NT2/D1 (cell line): Measurements from ENCODE around the gene INPP5D.

Source experiments
- DNase-seq: peaks from one replicate; pipeline ENCODE4 v3.0.0-alpha.2; 2011; ENCODE audit warnings: low read depth, low spot score
- H3K27me3 ChIP-seq: 2 replicates; pipeline ENCODE4 v1.6.0; 2011; ENCODE audit warnings: mild to moderate bottlenecking; ENCODE audit not compliant: insufficient read length, insufficient read depth
- H3K36me3 ChIP-seq: 2 replicates; pipeline ENCODE4 v1.6.1; 2011; ENCODE audit warnings: mild to moderate bottlenecking, low read length, mixed read lengths; ENCODE audit not compliant: insufficient read depth, insufficient read length
- H3K4me1 ChIP-seq: 2 replicates; pipeline ENCODE4 v1.5.1; 2011; ENCODE audit not compliant: insufficient read depth, insufficient read length
- H3K4me3 ChIP-seq: 2 replicates; pipeline ENCODE4 v1.5.1; 2011; ENCODE audit warnings: low read depth; ENCODE audit not compliant: insufficient read length
- H3K9ac ChIP-seq: 2 replicates; pipeline ENCODE4 v1.6.0; 2011; ENCODE audit warnings: low read depth; ENCODE audit not compliant: insufficient read length
- H3K9me3 ChIP-seq: 2 replicates; pipeline ENCODE4 v1.5.1; 2011; ENCODE audit warnings: mild to moderate bottlenecking, low read length; ENCODE audit not compliant: insufficient read depth
- SUZ12 ChIP-seq: IDR thresholded peaks from 2 replicates; pipeline ENCODE4 v1.6.1; 2011; ENCODE audit not compliant: insufficient read length, insufficient read depth; ENCODE audit errors: extremely low read depth
- YY1 ChIP-seq: IDR thresholded peaks from 2 replicates; pipeline ENCODE4 v1.6.1; 2011; ENCODE audit not compliant: insufficient read length, insufficient read depth
- ZNF274 ChIP-seq: IDR thresholded peaks from 2 replicates; pipeline ENCODE4 v1.6.1; 2011; ENCODE audit warnings: mild to moderate bottlenecking, low read depth, low read length

Gene INPP5D

DNA sequence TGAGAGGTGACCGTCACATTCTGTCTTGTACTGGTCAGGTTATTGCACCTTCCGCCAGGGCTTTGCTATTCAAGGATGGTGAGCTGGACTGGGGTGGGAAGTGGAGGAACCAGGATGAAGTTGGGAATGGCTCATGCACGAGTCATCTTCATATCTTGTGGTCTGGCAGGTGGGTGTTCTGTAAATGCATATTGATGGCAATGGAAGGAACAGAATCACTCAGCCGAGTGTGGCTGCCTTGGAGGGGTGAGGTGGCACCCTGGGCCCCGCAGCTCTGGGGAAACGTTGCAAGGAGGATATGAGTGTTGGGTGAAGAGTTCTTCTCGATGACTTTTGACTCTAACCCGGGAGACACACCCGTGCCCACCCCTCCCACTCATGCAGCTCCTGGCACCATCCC is 26.5 kb upstream of the INPP5D start:
- TF ChIP-seq YY1, result no peak
- TF ChIP-seq SUZ12, result no peak
- TF ChIP-seq ZNF274, result no peak
- H3K27me3 ChIP-seq, result no peaks in the 10 kb centered on the region
- H3K9ac ChIP-seq, result no peak overlapping the region
- peaks cover 5% of the 10 kb centered on the region; the same call in 1 of the 2 replicates for H3K9me3 ChIP-seq
- H3K4me1 ChIP-seq, result peaks cover 5% of the 10 kb centered on the region
- no peak overlapping the region for H3K4me3 ChIP-seq
- no peaks in the 10 kb centered on the region for H3K36me3 ChIP-seq
- no peak for DNase-seq

DNA sequence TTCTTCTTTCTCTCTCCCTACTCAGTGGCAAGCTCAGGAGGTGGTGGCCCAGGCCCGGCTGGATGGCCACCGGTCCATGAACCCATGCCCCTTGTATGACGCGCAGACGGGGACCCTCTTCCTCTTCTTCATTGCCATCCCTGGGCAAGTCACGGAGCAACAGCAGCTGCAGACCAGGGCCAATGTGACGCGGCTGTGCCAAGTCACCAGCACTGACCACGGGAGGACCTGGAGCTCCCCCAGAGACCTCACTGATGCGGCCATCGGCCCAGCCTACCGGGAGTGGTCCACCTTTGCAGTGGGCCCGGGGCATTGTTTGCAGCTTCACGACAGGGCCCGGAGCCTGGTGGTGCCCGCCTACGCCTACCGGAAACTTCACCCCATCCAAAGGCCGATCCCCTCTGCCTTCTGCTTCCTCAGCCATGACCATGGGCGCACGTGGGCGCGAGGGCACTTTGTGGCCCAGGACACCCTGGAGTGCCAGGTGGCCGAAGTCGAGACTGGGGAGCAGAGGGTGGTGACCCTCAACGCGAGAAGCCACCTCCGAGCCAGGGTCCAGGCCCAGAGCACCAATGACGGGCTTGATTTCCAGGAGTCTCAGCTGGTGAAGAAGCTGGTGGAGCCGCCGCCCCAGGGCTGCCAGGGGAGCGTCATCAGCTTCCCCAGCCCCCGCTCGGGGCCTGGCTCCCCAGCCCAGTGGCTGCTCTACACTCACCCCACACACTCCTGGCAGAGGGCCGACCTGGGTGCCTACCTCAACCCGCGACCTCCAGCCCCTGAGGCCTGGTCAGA is 25.9 kb upstream of the INPP5D start:
- peaks cover 5% of the 10 kb centered on the region for H3K4me1 ChIP-seq

DNA sequence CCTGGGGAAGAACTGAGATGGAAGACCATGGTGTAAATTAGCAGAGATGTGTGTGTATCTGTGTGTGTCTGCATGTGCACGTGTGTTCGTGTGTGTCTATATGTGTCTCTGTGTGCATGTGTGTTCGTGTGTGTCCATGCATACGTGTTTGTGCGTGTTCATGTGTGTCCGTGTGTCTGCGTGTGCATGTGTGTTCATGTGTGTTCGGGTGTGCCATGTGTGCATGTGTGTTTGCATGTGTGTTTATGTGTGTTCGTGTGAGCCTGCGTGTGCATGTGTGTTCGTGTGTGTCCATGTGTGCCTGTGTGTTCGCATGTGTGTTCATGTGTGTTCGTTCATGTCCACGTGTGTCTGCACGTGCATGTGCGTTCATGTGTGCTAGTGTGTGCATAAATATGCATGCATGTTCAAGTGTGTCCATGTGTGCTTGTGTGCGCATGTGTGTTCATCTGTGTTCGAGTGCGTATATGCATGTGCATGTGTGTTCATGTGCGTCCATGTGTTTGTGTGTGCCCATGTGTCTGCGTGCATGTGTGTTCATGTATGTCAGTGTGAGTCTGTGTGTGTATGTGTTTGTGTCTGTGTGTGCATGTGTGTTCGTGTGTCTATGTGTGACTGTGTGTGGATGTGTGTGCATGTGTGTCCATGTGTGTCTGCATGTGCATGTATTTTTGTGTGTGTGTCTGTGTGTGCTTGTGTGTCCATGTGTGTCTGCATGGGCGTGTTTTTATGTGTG is 24.5 kb upstream of the INPP5D start:
- Histone ChIP-seq H3K27me3 (no peaks in the 10 kb centered on the region), H3K4me3 (no peak overlapping the region), H3K9me3 (no peaks in the 10 kb centered on the region), H3K9ac (no peak overlapping the region), H3K36me3 (no peaks in the 10 kb centered on the region), H3K4me1 (peaks cover 5% of the 10 kb centered on the region)
- no peak for TF ChIP-seq SUZ12
- TF ChIP-seq ZNF274, result no peak
- no peak for TF ChIP-seq YY1
- no peak for DNase-seq

More for the DNA sequence above, 25.9 kb upstream of the INPP5D start:
- no peaks in the 10 kb centered on the region for H3K36me3 ChIP-seq
- H3K9ac ChIP-seq, result no peak overlapping the region
- peaks cover 2% of the 10 kb centered on the region; the same call in 1 of the 2 replicates for H3K9me3 ChIP-seq
- no peaks in the 10 kb centered on the region for H3K27me3 ChIP-seq
- H3K4me3 ChIP-seq, result no peak overlapping the region
- DNase-seq, result no peak
- TF ChIP-seq SUZ12 (no peak), ZNF274 (no peak), YY1 (no peak)

DNA sequence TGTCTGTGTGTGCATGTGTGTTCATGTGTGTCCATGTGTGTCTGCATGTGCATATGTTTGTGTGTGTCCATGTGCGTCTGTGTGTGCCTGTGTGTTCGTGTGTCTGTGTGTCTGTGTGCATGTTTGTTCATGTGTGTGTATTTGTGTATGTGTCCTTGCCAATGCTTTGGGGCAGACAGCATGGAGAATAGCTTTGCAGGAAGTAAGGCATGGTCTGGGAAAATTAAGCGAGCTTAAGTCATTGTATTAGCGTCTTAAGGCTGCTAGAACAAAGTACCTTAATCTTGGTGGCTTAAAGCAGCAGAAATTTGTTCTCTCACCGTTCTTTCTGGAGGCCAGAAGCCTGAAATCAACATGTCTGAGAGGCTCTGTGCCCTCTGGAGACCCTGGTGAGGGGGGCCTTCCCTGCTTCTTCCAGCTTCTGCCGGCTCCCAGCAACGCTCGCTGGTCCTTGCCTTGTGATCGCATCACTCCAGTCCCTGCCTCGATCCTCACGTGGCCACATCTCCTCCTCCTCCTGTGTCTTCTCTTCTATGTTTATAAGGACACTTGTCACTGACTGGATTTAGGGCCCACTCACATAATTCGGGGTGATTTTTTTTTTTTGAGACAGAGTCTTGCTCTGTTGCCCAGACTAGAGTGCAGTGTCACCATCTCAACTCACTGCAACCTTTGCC is 23.8 kb upstream of the INPP5D start:
- H3K9me3 ChIP-seq, result no peaks in the 10 kb centered on the region
- no peak for DNase-seq
- H3K9ac ChIP-seq, result no peak overlapping the region
- H3K4me1 ChIP-seq, result peaks cover 5% of the 10 kb centered on the region
- no peaks in the 10 kb centered on the region for H3K36me3 ChIP-seq
- no peak overlapping the region for H3K4me3 ChIP-seq
- TF ChIP-seq SUZ12 (no peak), ZNF274 (no peak), YY1 (no peak)
- no peaks in the 10 kb centered on the region for H3K27me3 ChIP-seq

DNA sequence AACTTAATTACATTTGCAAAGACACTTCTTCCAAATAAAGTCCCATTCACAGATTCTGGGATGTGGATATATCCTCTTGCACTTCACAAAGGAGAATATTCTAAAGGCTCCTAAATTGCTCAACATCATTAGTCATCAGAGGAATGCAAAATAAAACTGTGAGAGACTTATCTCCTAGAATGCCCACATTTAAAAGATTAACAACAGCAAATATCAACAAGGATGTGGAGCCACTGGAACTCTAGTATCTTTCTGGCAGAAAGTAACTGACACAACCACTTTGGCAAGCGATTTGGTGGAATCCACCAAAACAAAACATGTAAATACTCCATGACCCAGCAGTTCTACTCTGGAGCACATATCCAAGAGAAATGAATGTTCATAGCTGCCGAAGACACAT is 23.1 kb upstream of the INPP5D start:
- DNase-seq, result no peak

DNA sequence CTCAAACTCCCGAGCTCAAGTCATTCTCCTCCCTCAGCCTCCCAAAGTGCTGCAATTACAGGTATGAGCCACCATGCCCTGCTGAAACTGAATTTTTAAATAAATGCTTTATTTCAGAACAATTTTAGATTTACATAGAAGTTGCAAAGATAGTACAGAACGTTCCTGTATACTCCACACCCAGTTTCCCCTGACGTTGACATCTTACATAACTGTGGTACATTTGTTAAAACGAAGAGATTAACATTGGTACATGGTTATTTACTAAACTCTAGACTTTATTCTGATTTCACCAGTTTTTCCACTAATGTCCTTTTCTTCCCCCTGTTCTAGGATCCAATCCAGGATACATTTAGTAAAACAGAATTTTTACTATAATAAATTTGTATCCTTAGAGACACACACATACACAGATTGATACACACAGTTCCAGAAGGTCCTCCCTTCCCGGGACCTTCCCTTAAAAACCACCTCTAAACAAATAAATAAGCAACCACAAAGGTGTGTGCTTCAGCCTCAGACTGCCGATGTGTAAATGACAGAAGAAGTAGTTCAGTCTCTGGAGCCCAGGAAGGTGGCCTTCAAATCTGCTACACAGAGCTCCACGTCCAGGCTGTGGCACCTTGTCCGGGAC is 20.8 kb upstream of the INPP5D start:
- H3K36me3 ChIP-seq, result no peaks in the 10 kb centered on the region

More for the DNA sequence above, 23.1 kb upstream of the INPP5D start:
- Histone ChIP-seq H3K9ac (no peak overlapping the region), H3K9me3 (no peaks in the 10 kb centered on the region), H3K27me3 (no peaks in the 10 kb centered on the region), H3K36me3 (no peaks in the 10 kb centered on the region), H3K4me3 (no peak overlapping the region), H3K4me1 (peaks cover 5% of the 10 kb centered on the region)
- TF ChIP-seq ZNF274, result no peak

More for the DNA sequence above, 20.8 kb upstream of the INPP5D start:
- H3K9ac ChIP-seq, result no peak overlapping the region
- no peaks in the 10 kb centered on the region for H3K4me1 ChIP-seq
- DNase-seq, result no peak
- TF ChIP-seq ZNF274, result no peak
- no peak for TF ChIP-seq YY1
- TF ChIP-seq SUZ12, result no peak
- no peaks in the 10 kb centered on the region for H3K9me3 ChIP-seq
- no peak overlapping the region for H3K4me3 ChIP-seq
- no peaks in the 10 kb centered on the region for H3K27me3 ChIP-seq
